ENCODE measurements around the gene NGRN.
"Not testable (repeated sequence)": the region's sequence is repeated elsewhere in the genome, so short reads cannot be mapped to it uniquely, and the experiment has no call there.

NGRN gene

DNA sequence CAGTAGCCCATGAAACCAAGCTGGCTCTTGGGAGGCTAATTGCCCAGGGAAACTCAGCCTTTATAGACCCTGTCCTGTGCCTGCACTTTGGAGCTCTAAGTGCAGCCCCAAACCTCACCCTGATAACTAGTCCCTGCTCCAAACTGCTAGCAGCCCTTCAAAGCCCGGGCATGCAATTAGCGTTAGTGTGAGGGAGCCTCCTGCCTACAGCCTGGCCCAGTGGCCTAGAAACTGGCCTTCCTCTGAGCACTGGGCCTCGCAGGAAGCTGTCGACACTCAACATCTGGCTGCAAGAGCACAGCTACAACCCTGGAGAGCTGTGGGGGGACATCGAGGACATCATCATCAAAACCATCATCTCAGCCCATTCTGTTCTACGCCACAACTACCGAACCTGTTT lies 7.7 kb upstream of the NGRN start:
- TF ChIP-seq, protein P1, sequence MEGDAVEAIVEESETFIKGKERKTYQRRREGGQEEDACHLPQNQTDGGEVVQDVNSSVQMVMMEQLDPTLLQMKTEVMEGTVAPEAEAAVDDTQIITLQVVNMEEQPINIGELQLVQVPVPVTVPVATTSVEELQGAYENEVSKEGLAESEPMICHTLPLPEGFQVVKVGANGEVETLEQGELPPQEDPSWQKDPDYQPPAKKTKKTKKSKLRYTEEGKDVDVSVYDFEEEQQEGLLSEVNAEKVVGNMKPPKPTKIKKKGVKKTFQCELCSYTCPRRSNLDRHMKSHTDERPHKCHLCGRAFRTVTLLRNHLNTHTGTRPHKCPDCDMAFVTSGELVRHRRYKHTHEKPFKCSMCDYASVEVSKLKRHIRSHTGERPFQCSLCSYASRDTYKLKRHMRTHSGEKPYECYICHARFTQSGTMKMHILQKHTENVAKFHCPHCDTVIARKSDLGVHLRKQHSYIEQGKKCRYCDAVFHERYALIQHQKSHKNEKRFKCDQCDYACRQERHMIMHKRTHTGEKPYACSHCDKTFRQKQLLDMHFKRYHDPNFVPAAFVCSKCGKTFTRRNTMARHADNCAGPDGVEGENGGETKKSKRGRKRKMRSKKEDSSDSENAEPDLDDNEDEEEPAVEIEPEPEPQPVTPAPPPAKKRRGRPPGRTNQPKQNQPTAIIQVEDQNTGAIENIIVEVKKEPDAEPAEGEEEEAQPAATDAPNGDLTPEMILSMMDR (IDR thresholded peaks at IDR 0.05; ENCODE audit: borderline replicate concordance, insufficient read depth, low read depth, low read length) = no peak

DNA sequence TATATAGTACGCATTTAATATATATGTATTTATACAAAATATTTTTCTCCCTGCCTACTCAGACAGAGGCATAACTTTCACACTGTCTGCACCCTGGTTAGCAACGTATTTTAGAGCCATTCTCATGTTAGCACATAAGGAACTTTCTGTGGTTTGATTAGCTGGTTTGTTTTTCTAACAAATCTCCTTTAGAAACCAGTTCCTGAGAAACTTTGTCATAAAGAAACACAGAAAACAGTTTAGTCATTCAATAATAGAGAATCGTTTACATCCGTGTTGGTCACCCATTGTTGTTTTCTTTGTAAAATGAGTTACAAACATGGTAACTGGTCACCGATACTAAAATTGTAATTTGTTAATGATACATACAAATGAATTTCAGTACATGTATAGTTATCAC lies 5.9 kb upstream of the NGRN start:
- TF ChIP-seq, protein P1 (IDR thresholded peaks at IDR 0.05; ENCODE audit: borderline replicate concordance, insufficient read depth, low read depth, low read length) = no peak
- H3K4me3 ChIP-seq (ENCODE audit: low read depth, low read length) = no peak overlapping the region

More for the DNA sequence above, 7.7 kb upstream of the NGRN start:
- H3K4me3 ChIP-seq (ENCODE audit: low read depth, low read length) = no peak overlapping the region

DNA sequence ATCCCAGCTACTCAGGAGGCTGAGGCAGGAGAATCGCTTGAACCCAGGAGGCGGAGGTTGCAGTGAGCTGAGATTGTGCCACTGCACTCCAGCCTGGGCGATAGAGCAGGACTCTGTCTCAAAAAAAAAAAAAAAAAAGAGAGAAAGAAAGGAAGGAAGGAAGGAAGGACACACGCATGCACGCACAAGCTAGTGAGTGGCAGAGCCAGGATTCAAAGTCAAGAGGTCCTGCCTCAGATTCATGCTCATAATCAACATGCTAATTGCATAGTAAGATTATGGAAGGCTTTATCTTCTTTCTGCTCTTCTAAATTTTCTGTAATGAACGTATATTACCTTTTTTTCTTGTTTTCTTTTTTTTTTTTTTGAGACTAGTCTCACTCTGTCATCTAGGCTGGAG lies 4.7 kb upstream of the NGRN start:
- not testable (repeated sequence) for H3K4me3 ChIP-seq (ENCODE audit: low read depth, low read length)

DNA sequence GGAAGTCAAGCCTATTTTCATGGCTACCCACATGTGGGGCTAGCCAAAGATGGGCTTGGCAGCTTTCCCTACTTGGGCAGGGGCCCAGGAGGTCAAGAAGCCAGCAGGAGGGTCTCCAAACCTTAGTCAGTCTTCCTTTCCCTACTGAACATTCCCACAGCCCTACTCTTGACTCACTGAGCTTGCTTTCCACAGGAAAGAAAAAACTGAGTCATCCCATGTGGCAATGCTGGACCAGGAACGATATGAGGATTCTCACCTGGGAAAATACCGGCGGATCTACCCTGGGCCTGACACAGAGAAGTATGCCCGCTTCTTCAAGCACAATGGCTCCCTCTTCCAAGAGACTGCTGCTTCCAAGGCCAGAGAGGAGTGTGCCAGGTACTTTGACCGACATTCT lies 3.7 kb upstream of the NGRN start:
- TF ChIP-seq, protein P1 (IDR thresholded peaks at IDR 0.05; ENCODE audit: borderline replicate concordance, insufficient read depth, low read depth, low read length) = no peak
- no peak overlapping the region for H3K4me3 ChIP-seq (ENCODE audit: low read depth, low read length)

DNA sequence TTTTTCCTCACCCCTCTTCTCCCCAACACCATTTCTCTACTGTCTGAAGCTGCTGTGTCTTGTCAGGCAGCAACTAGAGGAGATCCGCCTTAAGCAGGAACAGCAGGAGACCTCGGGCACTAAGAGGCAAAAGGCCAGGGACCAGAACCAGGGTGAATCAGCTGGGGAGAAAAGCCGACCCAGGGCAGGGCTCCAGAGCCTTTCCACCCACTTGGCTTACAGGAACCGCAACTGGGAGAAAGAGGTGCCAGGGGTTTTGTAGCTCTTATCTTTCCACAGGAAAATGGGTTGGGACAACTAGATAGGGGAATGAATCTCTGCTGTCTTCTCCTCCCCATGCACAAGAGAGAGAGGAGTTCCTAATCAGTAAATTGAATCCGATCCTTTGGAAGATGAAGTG lies 3.0 kb upstream of the NGRN start:
- TF ChIP-seq, protein P1 (IDR thresholded peaks at IDR 0.05; ENCODE audit: borderline replicate concordance, insufficient read depth, low read depth, low read length) = no peak
- H3K4me3 ChIP-seq (ENCODE audit: low read depth, low read length) = no peak overlapping the region

DNA sequence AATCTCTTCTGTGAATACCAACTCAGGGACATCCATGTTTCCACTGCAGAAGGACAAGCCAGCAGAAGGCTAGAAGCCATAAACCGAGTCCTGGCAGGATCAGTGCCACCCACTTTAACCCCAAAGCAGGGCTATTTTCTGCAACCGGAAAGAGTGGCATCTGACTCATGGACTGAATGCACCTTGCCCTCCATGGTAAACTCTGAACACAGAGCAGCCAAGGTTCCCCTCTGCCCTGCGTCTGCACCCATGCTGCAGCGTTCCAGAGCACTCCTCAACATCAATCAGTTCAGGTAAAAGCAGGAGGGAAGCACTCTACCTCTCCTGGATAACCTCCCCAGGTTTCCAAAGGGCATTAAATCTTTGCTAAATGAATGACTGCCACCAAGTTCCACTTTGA lies 801 bp upstream of the NGRN start:
- TF ChIP-seq, protein P1 (IDR thresholded peaks at IDR 0.05; ENCODE audit: borderline replicate concordance, insufficient read depth, low read depth, low read length) = no peak
- peak overlapping the region; percentile 69 for H3K4me3 ChIP-seq (ENCODE audit: low read depth, low read length)

DNA sequence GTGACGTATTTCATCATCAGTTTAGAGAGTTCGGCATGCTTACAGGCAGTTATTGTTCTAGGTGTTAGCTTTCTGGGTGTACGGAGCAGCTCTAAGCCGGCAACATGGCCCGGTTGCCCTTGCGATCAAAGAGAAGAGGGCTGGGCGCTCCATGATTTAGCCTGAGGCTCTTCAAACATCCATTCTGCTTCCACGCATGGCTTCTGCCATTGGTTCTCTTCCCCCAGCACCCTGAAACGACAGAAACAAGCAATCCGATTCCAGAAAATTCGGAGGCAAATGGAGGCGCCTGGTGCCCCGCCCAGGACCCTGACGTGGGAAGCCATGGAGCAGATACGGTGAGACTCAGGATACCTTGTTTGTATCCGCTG lies 574 bp downstream of the NGRN start:
- peak overlapping the region; percentile 69 for H3K4me3 ChIP-seq (ENCODE audit: low read depth, low read length)
- TF ChIP-seq, protein P1 (IDR thresholded peaks at IDR 0.05; ENCODE audit: borderline replicate concordance, insufficient read depth, low read depth, low read length) = no peak

DNA sequence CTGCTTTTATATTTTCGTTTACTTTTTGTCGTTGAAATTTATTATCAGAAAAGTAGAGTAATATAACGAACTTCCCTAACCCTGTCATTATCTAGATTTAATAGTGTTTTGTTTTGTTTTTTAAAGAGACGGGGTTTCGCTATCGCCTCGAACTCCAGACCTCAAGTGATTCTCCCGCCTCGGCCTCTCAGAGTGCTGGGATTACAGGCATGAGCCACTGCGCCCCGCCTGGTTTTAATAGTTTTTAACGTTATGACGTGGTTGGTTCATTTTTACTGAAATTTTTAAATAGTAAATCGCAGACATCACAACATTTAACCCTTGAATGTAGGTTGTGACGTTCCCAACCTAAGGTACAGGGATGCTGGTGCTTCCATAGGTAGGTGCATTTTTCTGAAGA lies 1.0 kb downstream of the NGRN start:
- TF ChIP-seq, protein P1 (IDR thresholded peaks at IDR 0.05; ENCODE audit: borderline replicate concordance, insufficient read depth, low read depth, low read length) = no peak
- peak overlapping the region; percentile 69 for H3K4me3 ChIP-seq (ENCODE audit: low read depth, low read length)
